Fibroblast of villous mesenchyme (primary cell): ENCODE data around the gene LANCL3. TPM values are rescaled to one million over a fixed set of nuclear protein-coding genes. Genes with fewer than 3 reads are reported as not detected.
"Not testable (repeated sequence)": the region's sequence is repeated elsewhere in the genome, so short reads cannot be mapped to it uniquely, and the experiment has no call there.

Source experiments
- DNase-seq: peaks from one replicate; pipeline ENCODE4 v3.0.0-alpha.2; 2010; ENCODE audit warnings: low read depth
- H3K4me3 ChIP-seq: 2 replicates; pipeline ENCODE4 v1.5.1; 2011; ENCODE audit warnings: low read depth, mild to moderate bottlenecking, low read length
- CTCF ChIP-seq: IDR thresholded peaks from 2 replicates; pipeline ENCODE4 v1.5.1; 2012; ENCODE audit warnings: low read depth, mild to moderate bottlenecking, low read length; ENCODE audit not compliant: insufficient read depth
- total RNA-seq: library from RNA; depleted of rRNA; stranded (reverse); fragments of >200 nt; gene quantifications from 2 replicates; pipeline ENCODE4 v1.2.3, GENCODE V29; 2012

Gene LANCL3
- total RNA-seq, 1 donor: 0.43 TPM

GRCh38 chrX:37578045-37578444 lies 6.6 kb downstream of the LANCL3 start:
- no peak for TF ChIP-seq CTCF
- DNase-seq: no peak

DNA sequence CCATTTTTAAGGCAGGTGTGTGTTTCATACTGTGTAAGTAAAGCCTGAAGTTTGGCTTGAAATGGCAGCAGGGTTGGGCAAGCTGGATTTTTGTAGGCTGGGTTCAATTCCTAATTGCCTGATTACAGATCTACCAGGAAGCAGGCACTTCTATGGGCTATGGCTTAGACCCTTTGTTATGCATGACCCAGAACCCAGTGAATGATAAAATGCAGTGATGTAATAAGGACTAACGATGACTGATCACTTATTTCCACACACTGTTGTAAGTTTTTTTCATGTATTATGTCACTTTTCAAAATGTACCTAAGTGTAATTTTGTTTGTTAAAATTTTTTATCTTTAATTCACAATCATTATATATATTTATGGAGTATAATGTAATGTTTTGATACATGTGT lies 8.6 kb downstream of the LANCL3 start:
- TF ChIP-seq CTCF: no peak
- H3K4me3 ChIP-seq: no peak overlapping the region
- no peak for DNase-seq

More at GRCh38 chrX:37578045-37578444, 6.6 kb downstream of the LANCL3 start:
- no peak overlapping the region for H3K4me3 ChIP-seq

GRCh38 chrX:37587337-37587736 lies 15.9 kb downstream of the LANCL3 start:
- H3K4me3 ChIP-seq, DNase-seq: not testable (repeated sequence)

GRCh38 chrX:37590047-37590446 lies 18.6 kb downstream of the LANCL3 start:
- no peak for DNase-seq
- no peak overlapping the region for H3K4me3 ChIP-seq
- TF ChIP-seq CTCF: no peak

DNA sequence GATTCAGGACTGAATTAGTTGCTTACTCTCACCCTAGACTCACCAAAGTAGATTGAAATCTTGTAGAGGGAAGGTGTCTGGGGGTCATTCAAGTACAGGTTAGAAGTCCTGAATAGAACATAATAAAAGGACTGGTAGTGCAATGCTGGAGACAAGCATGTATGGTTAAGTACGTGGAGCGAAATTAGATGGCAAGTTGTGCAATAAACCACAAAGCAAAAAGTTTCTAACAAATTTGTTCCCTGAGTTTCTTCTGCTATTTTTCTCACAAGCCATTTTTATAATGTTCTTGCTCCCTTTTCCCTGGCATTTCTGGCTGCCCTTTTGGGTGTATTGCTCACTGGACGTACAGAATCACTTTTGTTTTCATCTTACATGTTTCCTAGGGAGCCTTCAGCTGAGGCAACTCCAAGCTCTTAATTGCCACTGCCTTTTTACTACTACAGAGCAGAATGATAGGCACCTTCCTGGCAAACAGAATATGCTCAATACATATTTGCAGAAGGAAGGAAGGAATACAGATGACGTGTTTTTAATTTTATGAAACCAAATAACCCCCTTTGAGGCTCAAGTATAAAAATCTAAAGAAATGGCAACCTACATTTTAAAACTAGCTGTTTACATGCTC lies 23.4 kb downstream of the LANCL3 start:
- H3K4me3 ChIP-seq: no peak overlapping the region
- TF ChIP-seq CTCF: no peak
- DNase-seq: no peak

- no peak for TF ChIP-seq CTCF
- no peak overlapping the region for H3K4me3 ChIP-seq
- no peak for DNase-seq
These were observed 28.3 kb downstream of the LANCL3 start for GRCh38 chrX:37599729-37600128.

GRCh38 chrX:37603938-37604409 lies 32.5 kb downstream of the LANCL3 start:
- no peak for DNase-seq
- no peak overlapping the region for H3K4me3 ChIP-seq
- TF ChIP-seq CTCF: no peak
